Mesendoderm (in vitro differentiated cells): ENCODE measurements around the gene RBFOX1.

Experiments used
- DNase-seq: peaks from one replicate; pipeline ENCODE4 v3.0.0; 2013
- H2AK5ac ChIP-seq: 2 replicates; pipeline ENCODE4 v1.6.1; 2013; ENCODE audit warnings: low read length, inconsistent platforms
- H2BK120ac ChIP-seq: 2 replicates; pipeline ENCODE4 v1.6.1; 2013; ENCODE audit warnings: low read depth, mild to moderate bottlenecking, low read length, moderate library complexity, mixed read lengths
- H2BK15ac ChIP-seq: replicated peaks from 2 replicates; pipeline ENCODE4 v1.6.1; 2013; ENCODE audit warnings: low read depth, mild to moderate bottlenecking, moderate library complexity
- H2BK5ac ChIP-seq: 2 replicates; pipeline ENCODE4 v1.6.1; 2013; ENCODE audit warnings: low read length, inconsistent platforms
- H3K18ac ChIP-seq: 2 replicates; pipeline ENCODE4 v1.6.1; 2013; ENCODE audit warnings: mild to moderate bottlenecking, low read length, mixed read lengths
- H3K23ac ChIP-seq: one replicate; pipeline ENCODE4 v1.6.1; 2013; ENCODE audit warnings: low read length
- H3K27ac ChIP-seq: 2 replicates; pipeline ENCODE4 v1.5.1; 2013; ENCODE audit warnings: low read depth, mild to moderate bottlenecking, inconsistent platforms, low read length, moderate library complexity
- H3K27me3 ChIP-seq: 2 replicates; pipeline ENCODE4 v1.6.1; 2013; ENCODE audit warnings: low read length, control low read depth, mild to moderate bottlenecking, inconsistent platforms; ENCODE audit not compliant: insufficient read depth, poor library complexity
- H3K36me3 ChIP-seq: 2 replicates; pipeline ENCODE4 v1.6.1; 2013; ENCODE audit warnings: low read length, inconsistent platforms; ENCODE audit not compliant: control insufficient read depth, insufficient read depth
- H3K4ac ChIP-seq: one replicate; pipeline ENCODE4 v1.6.1; 2013; ENCODE audit warnings: low read depth, mild to moderate bottlenecking, low read length, moderate library complexity
- H3K4me1 ChIP-seq: 2 replicates; pipeline ENCODE4 v1.6.1; 2013; ENCODE audit warnings: low read depth, low read length, inconsistent platforms; ENCODE audit not compliant: control insufficient read depth
- H3K4me2 ChIP-seq: 2 replicates; pipeline ENCODE4 v1.6.1; 2013; ENCODE audit warnings: low read length
- H3K4me3 ChIP-seq: 2 replicates; pipeline ENCODE4 v1.5.1; 2013; ENCODE audit warnings: mild to moderate bottlenecking, low read length
- H3K56ac ChIP-seq: one replicate; pipeline ENCODE4 v1.6.1; 2013; ENCODE audit warnings: low read length
- H3K79me1 ChIP-seq: 2 replicates; pipeline ENCODE4 v1.6.1; 2013; ENCODE audit warnings: low read length, inconsistent platforms
- H3K79me2 ChIP-seq: 2 replicates; pipeline ENCODE4 v1.6.1; 2013; ENCODE audit warnings: mild to moderate bottlenecking, low read length; ENCODE audit not compliant: control insufficient read depth, insufficient read depth
- H3K9ac ChIP-seq: 2 replicates; pipeline ENCODE4 v1.6.1; 2013; ENCODE audit warnings: low read length, inconsistent platforms
- H4K5ac ChIP-seq: one replicate; pipeline ENCODE4 v1.6.1; 2013; ENCODE audit warnings: low read length
- H4K8ac ChIP-seq: one replicate; pipeline ENCODE4 v1.6.1; 2013; ENCODE audit warnings: low read depth, mild to moderate bottlenecking, control low read depth, low read length, moderate library complexity
- WGBS: extraction: QIAGEN DNeasy Blood & Tissue Kit; methylation state at CpG from one replicate; pipeline ENCODE4 v1.1.7; 2013; ENCODE audit warnings: low lambda C conversion rate, missing lambda C conversion rate; ENCODE audit not compliant: insufficient coverage; ENCODE audit errors: extremely low coverage; 5-methylcytosine and 5-hydroxymethylcytosine counted together

The RBFOX1 gene

DNA sequence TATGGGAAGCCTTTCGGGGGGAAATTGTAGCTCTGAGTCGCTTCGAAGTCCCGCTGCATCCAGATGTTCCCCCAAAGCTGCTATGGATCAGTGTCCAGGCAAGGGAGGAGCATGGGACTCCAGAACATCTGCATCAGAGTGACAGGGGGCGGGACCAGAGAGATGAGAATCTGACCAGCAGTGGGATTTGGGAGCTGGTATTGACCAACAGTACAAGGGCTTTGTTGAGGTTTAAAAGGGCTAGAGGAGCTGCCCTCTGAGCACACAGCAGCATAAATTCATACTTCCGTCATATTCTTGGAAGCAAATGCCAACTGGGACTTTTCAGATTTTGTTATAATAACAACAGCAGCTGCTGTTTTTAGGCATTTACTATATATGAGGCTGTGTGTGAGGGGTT lies 10.6 kb downstream of the RBFOX1 start:
- WGBS: no CpG with 5 or more reads among the region's 6 CpGs
- Histone ChIP-seq H3K4me3 (no peak overlapping the region), H2BK120ac (no peak overlapping the region), H3K18ac (no peak overlapping the region), H3K79me2 (no peaks in the 10 kb centered on the region), H3K4me1 (peaks cover 1% of the 10 kb centered on the region), H2BK15ac (no peak overlapping the region), H3K56ac (no peak overlapping the region), H4K8ac (no peak overlapping the region), H3K36me3 (no peaks in the 10 kb centered on the region), H2AK5ac (no peak overlapping the region), H3K9ac (no peak overlapping the region), H3K4me2 (no peak overlapping the region), H3K27me3 (no peaks in the 10 kb centered on the region), H3K79me1 (no peaks in the 10 kb centered on the region), H3K27ac (no peak overlapping the region), H4K5ac (no peak overlapping the region), H3K4ac (no peak overlapping the region), H3K23ac (no peak overlapping the region), H2BK5ac (no peak overlapping the region)
- no peak for DNase-seq

DNA sequence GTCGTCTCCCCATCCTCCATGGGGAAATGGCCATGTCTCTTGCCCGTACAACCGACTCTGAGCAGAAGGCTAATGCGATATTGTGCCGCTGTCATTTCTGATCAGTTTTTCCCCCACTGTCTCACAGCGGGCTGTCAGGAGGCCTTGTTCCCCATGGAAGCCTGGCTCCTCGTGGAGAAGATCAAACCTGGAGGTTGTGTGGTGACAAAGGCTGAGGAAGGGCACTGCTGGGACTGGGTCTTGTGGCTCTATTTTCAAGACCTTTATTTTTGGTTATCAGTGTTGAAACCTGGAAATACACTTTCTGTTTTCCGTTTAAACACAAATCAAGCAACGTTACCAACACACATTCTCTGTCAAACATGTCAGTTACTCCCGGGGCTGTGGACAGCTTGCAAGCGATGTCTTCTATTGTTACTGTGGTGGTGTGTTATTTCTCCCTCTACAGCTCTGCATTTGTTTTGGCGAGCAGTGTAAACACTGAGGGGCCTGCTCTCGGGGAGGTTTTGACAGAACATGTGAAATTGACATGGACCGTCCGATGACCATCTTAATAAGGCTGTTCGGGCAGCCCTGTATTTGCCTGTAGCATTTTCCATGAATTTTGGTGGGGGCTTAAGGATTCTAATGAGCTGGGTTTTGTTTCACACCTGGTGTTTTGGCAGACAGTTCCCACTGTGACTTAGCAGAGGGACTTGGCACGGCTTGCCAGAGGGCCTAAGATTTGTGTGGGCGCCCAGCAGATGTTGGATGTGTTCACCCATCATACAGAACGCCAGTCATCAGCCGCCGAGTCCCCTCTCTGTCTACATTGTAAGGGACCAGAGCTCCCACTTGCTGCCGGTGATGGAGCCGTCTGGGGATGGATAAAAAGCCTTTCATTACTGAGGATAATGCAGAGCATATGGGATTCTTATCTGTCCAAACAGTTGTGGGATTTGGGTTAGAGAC lies 12.5 kb downstream of the RBFOX1 start:
- no peak overlapping the region for H3K27ac ChIP-seq
- peaks cover 1% of the 10 kb centered on the region for H3K4me1 ChIP-seq
- no CpG with 5 or more reads among the region's 23 CpGs for WGBS
- no peak overlapping the region for H3K9ac ChIP-seq
- no peak overlapping the region for H3K56ac ChIP-seq
- H2AK5ac ChIP-seq: no peak overlapping the region
- H2BK5ac ChIP-seq: no peak overlapping the region
- H3K4me3 ChIP-seq: no peak overlapping the region
- no peak for DNase-seq
- no peaks in the 10 kb centered on the region for H3K79me1 ChIP-seq
- H3K27me3 ChIP-seq: no peaks in the 10 kb centered on the region
- no peaks in the 10 kb centered on the region for H3K79me2 ChIP-seq
- no peaks in the 10 kb centered on the region for H3K36me3 ChIP-seq
- no peak overlapping the region for H4K5ac ChIP-seq
- no peak overlapping the region for H2BK15ac ChIP-seq
- no peak overlapping the region for H3K4ac ChIP-seq
- no peak overlapping the region for H3K18ac ChIP-seq
- no peak overlapping the region for H3K4me2 ChIP-seq
- H3K23ac ChIP-seq: no peak overlapping the region
- no peak overlapping the region for H2BK120ac ChIP-seq
- no peak overlapping the region for H4K8ac ChIP-seq

DNA sequence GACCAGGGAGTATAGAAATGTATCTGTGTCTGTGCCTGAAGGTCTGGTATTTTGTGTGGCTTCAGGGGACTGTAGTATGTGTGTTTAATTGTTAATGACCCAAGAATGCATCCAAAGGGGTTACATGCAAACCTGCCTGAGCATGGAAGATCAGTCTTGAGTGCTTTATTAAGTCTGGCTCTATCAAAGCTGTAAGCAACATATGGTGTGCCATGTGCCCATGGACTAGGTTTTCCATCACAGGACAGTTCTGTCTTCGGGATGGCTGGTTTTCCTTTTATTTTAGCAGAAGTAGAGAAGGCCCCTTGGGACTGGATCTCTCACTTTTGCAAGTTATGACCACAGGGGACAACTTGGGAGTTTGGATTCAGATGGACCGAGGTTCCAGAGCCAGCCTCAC lies 18.2 kb downstream of the RBFOX1 start:
- Histone ChIP-seq H2BK120ac (no peak overlapping the region), H3K79me2 (no peaks in the 10 kb centered on the region), H3K4me1 (peaks cover 1% of the 10 kb centered on the region), H3K36me3 (no peaks in the 10 kb centered on the region), H3K4ac (no peak overlapping the region), H3K4me2 (no peak overlapping the region), H2BK5ac (no peak overlapping the region), H3K79me1 (no peaks in the 10 kb centered on the region), H4K8ac (no peak overlapping the region), H3K18ac (no peak overlapping the region), H3K56ac (no peak overlapping the region), H2BK15ac (no peak overlapping the region), H3K27ac (no peak overlapping the region), H4K5ac (no peak overlapping the region), H3K27me3 (no peaks in the 10 kb centered on the region), H3K9ac (no peak overlapping the region), H2AK5ac (no peak overlapping the region), H3K4me3 (no peak overlapping the region), H3K23ac (no peak overlapping the region)
- WGBS: no CpG with 5 or more reads among the region's 2 CpGs
- no peak for DNase-seq

DNA sequence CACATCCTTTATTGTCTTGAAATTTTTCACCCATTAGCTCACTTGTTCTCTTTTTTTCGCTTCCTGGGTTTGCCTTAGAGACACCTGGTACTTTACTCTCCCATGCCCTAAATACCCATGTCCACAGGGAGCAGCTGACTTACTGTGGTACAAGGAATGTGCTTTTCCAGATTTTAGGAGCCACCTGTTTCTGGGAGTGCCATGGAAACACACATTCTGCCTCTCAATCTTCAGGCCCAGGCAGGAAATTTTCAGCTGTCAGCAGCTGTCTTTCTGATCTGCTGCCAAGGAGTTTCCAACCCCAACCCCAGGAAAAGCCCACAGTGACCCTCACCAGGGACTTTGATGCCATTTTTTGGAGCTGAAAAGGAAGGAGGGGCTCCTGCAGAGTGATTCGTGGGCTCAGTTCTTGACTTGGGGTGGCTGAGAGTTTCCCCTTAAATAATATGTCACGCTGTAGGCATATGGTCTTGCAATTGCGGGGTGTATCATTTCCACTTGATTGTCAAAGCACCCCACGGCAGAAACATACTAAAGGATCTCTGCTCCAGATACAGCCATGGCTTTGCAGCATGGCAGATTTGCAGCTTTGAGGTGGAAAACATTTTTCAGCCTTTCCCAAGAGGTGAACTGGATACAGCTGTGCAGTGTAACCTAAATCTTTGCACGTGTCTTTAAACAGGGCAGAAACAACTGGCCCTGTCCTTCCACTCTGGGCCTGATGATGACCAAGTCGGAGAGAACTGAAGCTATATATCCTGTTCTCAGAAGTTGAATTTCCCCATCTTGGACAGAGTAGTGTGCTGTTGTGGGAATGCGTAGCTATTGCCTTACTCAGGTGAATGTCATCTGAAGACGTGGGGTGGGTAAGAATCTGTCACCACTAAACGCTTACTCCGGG lies 19.2 kb downstream of the RBFOX1 start:
- Histone ChIP-seq H2BK15ac (no peak overlapping the region), H3K23ac (no peak overlapping the region), H3K4me2 (no peak overlapping the region), H3K79me2 (no peaks in the 10 kb centered on the region), H3K27ac (no peak overlapping the region), H4K5ac (no peak overlapping the region), H4K8ac (no peak overlapping the region), H3K79me1 (no peaks in the 10 kb centered on the region), H3K27me3 (no peaks in the 10 kb centered on the region), H3K4me1 (peaks cover 1% of the 10 kb centered on the region), H3K4ac (no peak overlapping the region), H2AK5ac (no peak overlapping the region), H2BK5ac (no peak overlapping the region), H3K56ac (no peak overlapping the region), H3K36me3 (no peaks in the 10 kb centered on the region), H3K18ac (no peak overlapping the region), H3K4me3 (no peak overlapping the region), H3K9ac (no peak overlapping the region), H2BK120ac (no peak overlapping the region)
- WGBS: no CpG with 5 or more reads among the region's 11 CpGs
- DNase-seq: no peak

DNA sequence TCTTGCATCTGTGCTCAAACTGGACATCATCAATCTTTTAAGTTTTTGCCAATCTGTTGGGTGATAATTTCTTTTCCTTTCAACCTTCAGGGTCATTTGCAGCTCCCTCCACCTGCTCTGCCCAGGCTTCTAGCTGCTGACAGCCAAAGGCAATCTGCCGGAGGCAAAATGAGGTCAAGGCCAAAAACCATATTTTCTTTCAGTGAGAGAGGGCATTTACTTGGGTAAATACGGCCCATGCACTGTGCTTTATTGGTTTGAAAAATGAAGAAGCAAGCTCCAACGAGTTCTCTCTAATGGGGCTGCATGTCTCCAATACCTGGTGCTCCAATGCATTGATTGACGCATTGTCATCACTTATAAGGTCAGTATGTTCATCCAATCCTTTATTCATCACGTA lies 23.1 kb downstream of the RBFOX1 start:
- Histone ChIP-seq H3K4me2 (no peak overlapping the region), H2AK5ac (no peak overlapping the region), H3K27ac (no peak overlapping the region), H3K27me3 (no peaks in the 10 kb centered on the region), H2BK5ac (no peak overlapping the region), H3K79me2 (no peaks in the 10 kb centered on the region), H3K18ac (no peak overlapping the region), H4K5ac (no peak overlapping the region), H3K4ac (no peak overlapping the region), H3K4me3 (no peak overlapping the region), H4K8ac (no peak overlapping the region), H3K79me1 (no peaks in the 10 kb centered on the region), H2BK15ac (no peak overlapping the region), H2BK120ac (no peak overlapping the region), H3K9ac (no peak overlapping the region), H3K23ac (no peak overlapping the region), H3K56ac (no peak overlapping the region), H3K4me1 (no peaks in the 10 kb centered on the region), H3K36me3 (no peaks in the 10 kb centered on the region)
- no CpG with 5 or more reads among the region's 5 CpGs for WGBS
- no peak for DNase-seq
